Left ventricle myocardium superior (tissue), 1 donor: ENCODE results near the gene PIEZO1. TPM values are rescaled to one million over a fixed set of nuclear protein-coding genes. Genes with fewer than 3 reads are reported as not detected.
"Not testable (repeated sequence)": the region's sequence is repeated elsewhere in the genome, so short reads cannot be mapped to it uniquely, and the experiment has no call there.

Experiments used
- ATAC-seq: fragments of 200-7000 bp; cut with Tn5 transposase; one replicate; pipeline ENCODE4 v1.9.1; 2020; ENCODE audit warnings: mild to moderate bottlenecking, moderate library complexity
- DNase-seq: peaks from one replicate; pipeline ENCODE4 v3.0.0-alpha.2; 2020
- intact Hi-C: fragments of 100-400 bp; cut with micrococcal nuclease; formaldehyde crosslinking; loops from one replicate; pipeline ENCODE4 v1.11.0; 2022
- total RNA-seq: library from RNA; stranded (reverse); fragmentation: NEBNext Ultra II Directional; extraction: Animal tissue kit (Norgen Biotek cat#: 25700); gene quantifications from one replicate; pipeline ENCODE4 v1.2.1, GENCODE V29; 2021
- donor health status: DM: no; HTN: yes; CAD: no; lungs with severe emphysema.

Gene PIEZO1
- total RNA-seq, 1 donor from 2014 or later = 19.1 TPM

DNA sequence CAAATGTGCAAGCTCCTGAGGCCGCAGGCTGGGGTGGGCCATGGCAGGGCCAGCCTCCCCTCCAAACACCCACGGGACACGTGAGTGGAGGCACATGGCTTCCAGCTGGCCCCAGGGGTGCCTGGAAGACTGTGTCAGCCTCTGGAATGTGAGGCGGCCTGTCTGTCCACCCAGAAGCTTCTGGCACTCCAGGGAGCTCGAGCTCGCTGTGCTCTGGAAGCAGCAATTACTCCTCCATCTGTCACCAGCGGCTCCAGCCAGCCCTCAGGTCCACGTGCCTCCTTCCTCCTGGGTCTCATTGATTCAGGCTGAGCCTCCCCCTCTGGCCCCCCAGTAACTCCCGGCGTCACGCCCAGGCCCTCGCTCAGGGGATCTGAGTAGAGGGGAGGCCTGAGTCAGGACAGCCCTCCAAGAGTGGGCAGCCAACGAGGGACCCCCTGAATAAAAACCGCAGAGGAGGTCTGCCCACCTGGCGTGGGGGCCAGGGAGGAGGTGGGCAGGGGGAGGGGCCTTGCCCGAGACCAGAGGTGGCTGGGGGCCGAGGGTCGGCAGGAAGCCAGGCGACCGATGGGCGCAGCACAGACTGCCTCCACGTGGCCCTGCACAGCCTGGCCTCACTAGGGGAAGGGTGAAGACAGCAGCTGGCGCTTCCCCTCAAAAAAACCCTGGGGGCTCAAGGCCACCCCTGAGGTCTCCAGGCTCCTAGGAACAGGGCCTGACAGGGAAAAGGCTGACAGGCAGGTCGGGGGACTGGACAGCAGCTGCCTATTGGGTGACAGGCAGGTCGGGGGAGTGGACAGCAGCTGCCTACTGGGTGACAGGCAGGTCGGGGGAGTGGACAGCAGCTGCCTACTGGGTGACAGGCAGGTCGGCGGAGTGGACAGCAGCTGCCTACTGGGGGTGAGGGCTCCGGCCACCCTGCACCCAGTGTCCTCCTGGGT, 11.9 kb downstream of the PIEZO1 start:
- intact Hi-C loops = no loop called here
- DNase-seq (peak; percentile 65), ATAC-seq (peak; percentile 60)

DNA sequence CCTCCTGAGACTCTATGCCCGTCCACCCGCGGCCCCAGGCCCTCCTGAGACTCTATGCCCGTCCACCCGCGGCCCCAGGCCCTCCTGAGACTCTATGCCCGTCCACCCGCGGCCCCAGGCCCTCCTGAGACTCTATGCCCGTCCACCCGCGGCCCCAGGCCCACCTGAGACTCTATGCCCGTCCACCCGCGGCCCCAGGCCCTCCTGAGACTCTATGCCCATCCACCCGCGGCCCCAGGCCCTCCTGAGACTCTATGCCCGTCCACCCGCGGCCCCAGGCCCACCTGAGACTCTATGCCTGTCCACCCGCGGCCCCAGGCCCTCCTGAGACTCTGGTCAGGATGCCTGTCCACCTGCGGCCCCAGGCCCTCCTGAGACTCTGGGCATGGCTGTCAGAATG, 13.2 kb downstream of the PIEZO1 start:
- DNase-seq, intact Hi-C loops, ATAC-seq: not testable (repeated sequence)

DNA sequence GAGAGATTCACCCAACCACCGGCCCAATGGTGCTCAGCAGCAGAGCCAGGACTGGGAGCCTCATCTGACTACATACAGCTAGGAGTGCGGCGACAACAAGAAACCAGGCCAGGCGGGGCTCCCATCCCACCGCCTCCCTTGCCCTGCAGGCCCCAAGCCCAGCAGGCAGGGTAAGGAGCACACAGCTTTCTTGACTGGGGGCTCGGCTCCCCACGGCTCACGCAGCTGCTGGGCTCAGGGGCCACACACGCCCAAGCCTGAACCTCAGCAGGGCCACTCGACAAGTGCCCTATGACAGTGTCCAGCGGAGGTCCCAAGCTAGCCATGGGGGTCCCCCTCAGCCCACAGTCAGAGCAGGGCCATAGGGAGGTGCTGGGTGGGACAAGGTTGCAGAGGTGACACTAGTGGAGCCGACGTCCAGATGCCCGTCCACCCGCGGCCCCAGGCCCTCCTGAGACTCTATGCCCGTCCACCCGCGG, 13.7 kb downstream of the PIEZO1 start:
- no peak for DNase-seq
- no peak for ATAC-seq
- intact Hi-C loops = no loop called here

DNA sequence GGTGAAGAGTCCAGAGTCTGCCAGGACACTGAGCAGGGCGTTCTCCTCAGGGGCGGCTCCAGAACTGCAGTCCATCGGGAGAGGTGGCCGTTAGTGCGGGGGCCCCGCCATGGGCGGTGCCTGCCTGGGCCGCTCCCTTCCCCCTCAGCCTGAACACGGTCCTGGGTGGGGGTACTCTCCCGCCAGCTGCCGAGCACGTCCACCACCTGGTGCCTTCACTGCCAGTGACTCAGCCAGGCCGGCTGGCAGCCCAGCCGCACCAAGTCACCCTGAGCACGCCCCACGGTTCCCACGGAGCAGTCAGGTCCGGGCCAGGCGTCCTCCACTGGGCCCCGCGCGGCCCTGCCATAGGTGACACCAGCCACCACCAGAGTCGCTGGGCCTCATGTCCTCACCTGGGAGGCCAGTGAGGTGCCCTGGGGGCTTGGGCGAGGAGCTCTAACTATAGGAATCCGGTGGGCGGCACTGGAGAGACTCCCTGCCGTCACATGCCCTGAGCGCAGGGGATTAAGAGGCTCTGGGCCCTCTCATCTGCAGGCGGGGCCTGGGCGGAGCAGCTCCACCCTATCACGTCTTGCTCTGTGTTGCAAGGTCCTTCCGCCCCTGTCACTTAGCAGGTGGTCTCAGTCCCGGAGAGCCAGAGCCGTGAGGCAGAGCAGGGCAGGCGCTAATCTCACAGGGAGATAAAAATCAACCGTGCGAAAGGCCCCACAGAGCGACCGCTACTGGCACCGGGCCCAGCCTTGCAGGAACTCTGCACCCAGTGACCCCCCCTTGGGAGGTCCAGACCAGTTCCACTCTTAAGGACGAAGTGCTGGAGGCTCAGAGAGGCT, 14.3 kb downstream of the PIEZO1 start:
- intact Hi-C loops = no loop called here
- ATAC-seq (peak; percentile 18), DNase-seq (peak; percentile 69)

DNA sequence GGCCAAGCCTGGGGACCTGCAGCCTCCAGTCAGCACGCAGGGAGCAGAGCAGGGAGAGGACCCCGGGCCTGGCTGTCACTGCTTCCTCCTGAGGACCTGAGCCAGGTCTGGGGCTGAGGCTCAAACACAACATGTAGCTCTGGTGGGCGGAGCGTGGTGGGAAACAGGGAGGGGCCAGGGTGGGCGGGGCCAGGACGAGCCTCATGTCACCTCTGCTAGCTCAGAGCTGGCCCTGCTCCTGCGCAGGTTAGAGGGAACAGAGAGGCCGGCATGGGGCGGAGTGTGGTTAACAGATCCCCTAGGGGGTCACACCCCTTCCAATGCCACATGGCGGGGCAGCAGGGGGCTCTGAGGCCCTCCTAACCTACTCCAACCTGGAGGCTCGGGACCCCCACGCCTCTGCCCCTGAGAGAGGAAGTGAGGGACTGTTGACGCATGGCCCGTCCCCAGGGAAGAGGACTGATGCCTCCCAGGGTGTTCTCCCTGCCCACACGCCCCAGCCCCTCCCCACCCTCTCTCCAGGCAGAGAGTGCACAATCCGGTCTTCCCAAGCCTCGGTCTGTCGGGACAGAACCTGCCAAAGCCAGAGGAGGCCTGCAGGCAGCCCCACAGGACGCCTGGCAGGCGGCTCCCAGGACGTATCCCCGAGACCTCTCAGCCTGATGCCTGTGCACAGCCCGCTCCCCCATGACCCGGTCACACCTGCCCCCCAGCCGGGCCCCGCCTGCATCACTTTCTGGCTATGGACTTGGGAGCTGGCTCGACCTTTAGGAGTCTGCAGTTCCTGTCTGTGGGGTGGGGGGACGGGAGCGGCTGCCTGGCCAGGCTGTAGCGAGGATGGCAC, 15.2 kb downstream of the PIEZO1 start:
- intact Hi-C loops = no loop called here
- ATAC-seq (no peak), DNase-seq (no peak)

DNA sequence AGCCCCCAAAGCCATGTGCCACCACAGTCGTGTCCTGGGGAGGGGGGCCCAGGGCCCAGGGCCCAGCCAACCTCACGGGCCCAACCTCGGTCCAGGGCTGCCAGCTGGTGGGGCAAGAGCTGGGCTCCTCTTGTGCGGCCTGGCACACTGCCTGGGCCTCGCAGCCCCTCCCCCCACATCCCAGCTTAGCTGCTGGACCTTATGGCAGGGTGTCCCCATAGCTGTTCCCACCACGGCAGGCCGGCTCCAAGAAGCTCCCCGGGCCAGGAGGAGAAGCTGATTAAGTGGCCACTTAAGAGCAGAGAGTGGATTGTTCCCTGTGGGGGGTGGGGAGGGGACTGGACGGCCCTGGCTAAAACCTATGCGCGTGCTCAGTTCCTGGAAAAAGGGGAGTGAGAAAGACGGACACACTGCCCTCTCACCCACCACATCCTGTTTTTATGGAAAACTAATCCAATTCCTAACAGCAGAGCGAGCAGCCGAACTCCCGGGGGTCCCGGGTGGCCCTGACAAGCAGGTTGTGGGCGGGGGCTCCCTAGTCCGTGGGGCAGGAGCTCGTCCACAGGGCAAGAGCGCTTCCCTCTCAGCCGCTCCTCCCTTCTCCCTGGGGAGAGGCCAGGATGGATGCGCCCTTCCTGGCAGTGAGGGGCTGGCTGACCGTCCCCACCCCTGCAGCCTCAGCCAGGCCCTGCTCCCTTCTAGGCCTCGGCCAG, 16.8 kb downstream of the PIEZO1 start:
- DNase-seq (peak; percentile 67), ATAC-seq (peak; percentile 42)
- intact Hi-C loops = no loop called here

DNA sequence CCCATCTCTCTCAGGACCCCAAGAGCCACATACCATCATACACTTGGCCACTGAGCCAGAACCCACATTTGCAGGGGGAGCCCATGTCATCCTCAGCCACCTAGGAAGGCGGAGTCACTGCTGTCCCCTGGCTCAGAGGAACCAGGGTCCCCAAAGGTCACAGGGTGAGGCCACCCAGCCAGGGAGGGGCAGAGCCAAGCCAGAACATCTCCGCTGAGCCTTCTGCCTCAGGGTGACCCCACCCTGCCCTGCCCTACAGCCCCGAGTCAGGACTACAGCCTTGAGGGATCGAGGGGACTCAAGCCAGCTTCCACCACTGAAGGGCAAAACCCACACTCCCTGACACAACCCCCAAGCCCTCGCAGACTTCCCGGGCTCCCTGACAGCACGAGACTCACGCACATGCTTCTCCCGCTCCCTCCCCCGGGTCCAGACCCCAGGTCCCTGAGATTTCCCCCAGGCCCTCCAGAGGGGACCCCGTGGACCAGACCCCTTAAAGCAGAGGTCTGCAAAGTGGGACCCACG, 17.4 kb downstream of the PIEZO1 start:
- no peak for ATAC-seq
- DNase-seq = no peak
- intact Hi-C loops = no loop called here

DNA sequence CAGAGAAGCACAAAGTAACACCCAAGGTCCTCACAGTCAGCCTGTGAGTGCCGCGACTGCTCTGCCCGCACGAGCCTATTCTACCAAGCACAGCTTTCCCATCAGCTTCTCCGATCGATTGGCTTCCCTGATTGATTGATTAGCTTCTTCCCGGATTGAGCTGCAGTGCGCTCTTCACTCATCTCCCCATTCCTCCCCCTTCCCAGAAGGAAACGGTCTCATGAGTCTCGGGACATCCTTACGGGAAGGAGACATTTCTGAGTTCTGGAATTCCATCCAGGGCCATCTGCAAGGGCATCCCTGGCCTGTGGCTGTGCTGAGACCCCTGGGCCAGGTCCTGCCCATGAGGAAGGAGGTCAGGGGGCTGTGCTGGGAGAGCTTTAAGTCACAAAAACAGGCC, 18.0 kb downstream of the PIEZO1 start:
- no peak for ATAC-seq

DNA sequence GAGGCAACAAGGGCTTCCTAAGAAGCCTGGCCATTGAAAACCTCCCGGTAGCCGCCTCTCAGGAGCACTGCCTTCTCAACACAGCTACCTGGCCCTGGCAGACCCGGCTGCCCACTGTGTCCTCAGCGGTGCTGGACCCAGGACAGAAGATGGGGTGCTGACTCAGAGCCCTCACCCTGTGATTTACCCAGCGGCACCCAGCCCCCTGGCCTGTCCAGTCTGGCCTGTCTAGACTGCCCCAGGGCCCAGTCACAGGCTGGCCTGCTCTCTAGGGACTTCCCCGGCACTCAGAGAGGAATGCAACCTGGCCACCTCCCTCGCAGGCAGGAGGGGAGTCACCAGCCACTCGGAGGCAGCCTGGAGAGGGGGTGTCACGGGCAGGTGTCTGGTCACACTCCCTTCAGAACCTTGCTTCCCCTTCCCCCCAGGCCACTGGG, 20.1 kb downstream of the PIEZO1 start:
- intact Hi-C loops = no loop called here
- DNase-seq (no peak), ATAC-seq (no peak)

More for the DNA sequence above, 18.0 kb downstream of the PIEZO1 start:
- no peak for DNase-seq
- intact Hi-C loops = no loop called here

DNA sequence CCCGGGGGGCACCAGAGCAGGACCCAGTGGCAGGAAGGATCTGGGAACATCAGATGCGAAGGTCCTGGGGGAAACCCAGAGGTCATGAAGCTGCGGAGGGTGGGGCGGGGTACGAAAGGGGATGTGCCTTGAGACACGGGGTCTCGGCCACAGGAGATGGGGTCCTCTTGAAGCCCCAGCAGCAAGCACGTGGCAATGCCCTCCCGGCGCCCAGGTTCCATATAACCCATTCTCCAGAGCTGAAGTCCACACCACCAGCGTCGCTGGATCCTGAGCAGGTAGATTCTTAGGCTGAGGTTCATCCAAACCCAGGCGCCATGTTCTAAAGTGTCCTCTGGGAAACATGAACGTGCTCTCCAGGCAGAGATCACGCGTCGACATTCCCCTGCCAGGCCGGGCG, 20.9 kb downstream of the PIEZO1 start:
- DNase-seq (no peak), ATAC-seq (no peak)
- intact Hi-C loops = no loop called here

DNA sequence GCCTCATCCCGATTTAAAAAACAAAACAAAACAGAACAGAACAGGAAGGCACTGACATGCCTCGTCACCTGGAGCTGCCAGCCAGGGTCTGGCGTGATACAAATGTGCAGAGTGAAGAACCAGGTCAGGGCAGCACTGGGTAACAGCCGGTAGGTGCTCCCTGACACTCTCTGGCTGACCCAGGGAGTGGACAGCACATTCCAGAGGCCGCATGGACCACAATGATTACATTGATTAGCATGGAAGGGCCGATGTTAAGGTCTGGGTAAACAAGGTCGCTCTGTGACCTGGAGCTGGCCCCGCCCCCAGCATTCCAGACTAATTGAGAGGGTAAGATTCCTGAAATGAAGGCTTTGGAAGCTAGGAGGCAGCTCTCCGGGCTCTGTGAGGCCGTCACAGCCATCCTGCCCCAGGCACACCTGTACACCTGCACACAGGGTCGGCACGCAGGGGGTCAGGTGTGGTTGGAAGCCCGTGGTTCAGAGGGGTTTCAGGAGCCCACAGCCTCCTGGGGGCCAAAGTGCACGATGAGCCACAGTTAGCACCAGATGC, 21.4 kb downstream of the PIEZO1 start:
- ATAC-seq (no peak), DNase-seq (no peak)
- intact Hi-C loops = no loop called here

DNA sequence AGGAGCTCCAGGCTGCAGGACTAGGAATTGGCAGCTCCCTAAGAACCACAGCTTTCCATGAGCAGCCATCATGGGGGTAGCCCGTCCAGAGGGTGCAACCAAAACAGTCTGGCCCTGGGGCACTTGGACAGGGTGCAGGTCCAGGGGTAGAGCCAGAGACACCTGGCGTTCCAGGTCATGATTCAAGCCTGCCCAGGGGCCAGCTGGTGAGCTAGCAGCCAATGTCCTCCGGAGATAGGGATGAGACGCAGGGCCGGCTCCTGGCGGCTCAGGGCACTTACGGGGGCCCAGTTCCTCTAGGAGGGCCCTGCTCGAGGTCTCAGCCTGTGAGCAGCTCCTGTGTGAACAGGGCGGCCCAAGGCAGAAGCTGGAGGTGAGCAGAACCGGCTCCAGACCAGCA, 22.1 kb downstream of the PIEZO1 start:
- DNase-seq (no peak), ATAC-seq (no peak)
- intact Hi-C loops = no loop called here

DNA sequence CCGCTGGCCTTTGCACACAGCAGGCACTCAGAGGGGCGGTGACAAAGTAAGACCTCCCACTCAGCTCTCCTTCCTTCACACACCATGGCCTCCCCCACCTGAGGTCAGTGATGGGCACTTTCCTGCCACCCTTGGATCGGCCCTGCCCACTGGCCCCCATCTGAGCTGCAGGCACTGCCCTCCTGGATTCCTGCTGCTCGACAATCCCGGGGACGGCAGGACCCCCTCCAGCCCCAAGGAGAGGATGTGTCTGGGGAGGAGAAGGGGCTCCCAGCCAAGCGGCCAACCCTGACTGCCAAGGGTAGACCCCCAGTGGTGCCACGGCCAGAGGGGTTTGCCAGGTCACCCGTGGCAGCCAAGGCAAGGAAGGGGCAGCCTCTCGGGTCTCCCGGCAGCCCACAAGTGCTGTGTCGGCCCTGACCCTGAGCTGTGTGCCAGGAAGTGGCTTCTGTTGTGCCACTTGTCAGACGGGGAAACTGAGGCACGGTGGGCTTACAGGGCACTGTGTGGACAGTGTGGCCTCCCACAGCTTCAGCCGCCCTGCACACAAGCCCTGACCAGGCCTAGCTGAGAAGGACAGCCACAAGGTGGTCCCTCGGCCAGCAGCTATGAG, 22.7 kb downstream of the PIEZO1 start:
- DNase-seq (no peak), ATAC-seq (no peak)
- intact Hi-C loops = no loop called here

DNA sequence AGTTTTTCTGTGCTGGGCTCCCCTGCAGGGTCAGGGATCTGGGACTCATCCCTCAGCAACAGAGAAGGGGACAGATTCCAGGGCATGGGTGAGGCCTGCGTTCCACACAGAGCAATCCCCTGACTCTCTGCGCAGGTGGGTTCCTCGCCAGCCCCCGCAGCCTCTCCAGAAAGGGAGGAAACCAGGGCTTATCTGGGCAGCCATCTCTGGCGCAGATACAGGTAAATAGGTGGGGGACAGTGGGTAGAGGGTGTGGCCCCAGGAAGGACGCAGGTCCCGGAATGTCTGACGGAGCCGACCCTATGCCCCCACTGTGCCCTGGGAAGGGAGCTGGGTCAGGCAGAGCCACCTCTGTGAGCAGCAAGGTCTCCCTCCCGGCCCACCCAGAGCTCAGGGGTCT, 23.2 kb downstream of the PIEZO1 start:
- intact Hi-C loops = no loop called here
- DNase-seq (no peak), ATAC-seq (no peak)

DNA sequence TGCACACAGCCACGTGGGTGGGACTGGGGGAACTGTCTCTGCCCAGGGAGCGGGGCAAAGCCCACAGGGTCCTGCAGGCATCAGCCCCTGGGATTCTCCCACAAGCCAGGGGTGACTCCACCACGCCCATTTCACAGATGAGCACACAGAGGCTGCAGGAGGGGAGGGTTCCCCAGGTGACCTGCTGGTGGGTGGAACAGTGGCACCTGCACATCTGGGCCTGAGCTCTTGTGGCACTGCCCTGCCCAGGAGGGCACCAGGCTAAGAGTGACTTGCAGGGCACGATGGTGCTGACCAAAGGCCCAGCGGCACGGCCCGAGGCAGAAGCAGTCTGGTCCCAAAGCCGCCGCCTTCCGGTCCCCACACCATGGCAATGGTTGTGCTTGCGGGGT, 23.9 kb downstream of the PIEZO1 start:
- DNase-seq (no peak), ATAC-seq (no peak)
- intact Hi-C loops = no loop called here

DNA sequence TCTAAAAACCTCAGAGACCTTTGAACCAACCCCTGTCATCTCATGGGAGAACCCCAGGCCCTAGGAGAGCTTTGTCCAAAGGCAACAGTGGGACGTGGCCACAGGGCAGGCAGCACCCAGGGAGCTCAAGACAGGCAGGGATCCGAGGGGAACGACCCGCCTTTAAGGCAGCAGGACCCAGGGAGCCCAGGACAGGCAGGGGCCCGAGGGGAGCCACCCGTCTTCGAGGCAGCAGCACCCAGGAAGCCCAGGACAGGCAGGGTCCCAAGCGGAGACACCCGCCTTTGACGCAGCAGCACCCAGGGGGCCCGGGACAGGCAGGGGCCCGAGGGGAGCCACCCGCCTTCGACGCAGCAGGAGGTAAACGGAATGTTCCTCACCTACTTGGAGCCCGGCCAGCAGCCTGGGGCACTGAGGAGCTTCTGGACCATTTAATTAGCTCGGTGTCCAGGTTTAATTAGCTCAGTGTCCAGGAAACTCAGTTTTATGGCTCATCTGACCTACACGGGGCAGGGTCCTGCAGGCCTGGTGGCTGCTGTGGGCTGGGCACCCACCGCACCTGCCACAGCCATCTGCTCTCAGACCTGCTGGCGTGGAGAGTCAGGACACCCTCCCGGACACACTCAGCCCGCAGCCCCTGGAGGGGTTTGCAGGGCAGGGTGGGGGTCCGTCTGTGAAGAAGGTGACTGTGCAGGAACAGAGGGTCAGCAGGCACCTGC, 24.4 kb downstream of the PIEZO1 start:
- DNase-seq (no peak), ATAC-seq (no peak)
- intact Hi-C loops = no loop called here

DNA sequence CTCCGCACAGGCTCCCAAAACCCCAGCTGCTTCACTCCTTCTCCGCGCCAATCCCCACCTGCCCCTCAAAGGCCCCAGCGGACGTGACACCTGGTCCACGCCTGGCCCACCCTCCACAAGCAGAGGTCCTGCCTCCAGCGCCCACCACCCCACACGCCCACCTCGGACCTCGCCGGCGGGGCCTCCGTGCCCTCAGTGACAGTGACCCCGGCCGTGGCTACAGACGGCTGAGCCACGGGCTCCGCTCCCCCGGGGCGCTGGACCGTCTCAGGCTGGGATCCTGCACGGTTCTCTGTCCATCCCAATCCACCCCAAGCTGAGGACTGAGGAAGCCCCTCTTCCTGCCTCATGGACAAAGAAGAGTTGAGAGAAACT, 25.1 kb downstream of the PIEZO1 start:
- DNase-seq (no peak), ATAC-seq (no peak)
- intact Hi-C loops = no loop called here
